Stimulated activated CD4-positive, alpha-beta T cell treated with anti-CD3 and anti-CD28 coated beads, Interleukin-12 subunit alpha, Interleukin-12 subunit beta, amount 100 ng/mL, for 4 hours (primary cell): ENCODE data around the gene AXIN2.
A peak's percentile ranks its signal among the peaks of the same experiment; 100 is the strongest.

Source experiments
- DNase-seq: peaks from one replicate; pipeline ENCODE4 v3.0.0-alpha.2; 2020

Gene AXIN2

GRCh38 chr17:65553646-65554552 lies 7.5 kb downstream of the AXIN2 start:
- no peak for DNase-seq

GRCh38 chr17:65553009-65553645 lies 8.3 kb downstream of the AXIN2 start:
- no peak for DNase-seq

- no peak for DNase-seq
Observed at GRCh38 chr17:65552214-65552613, 9.2 kb downstream of the AXIN2 start.

GRCh38 chr17:65551267-65552040 lies 10.0 kb downstream of the AXIN2 start:
- DNase-seq = no peak

GRCh38 chr17:65550758-65551157 lies 10.7 kb downstream of the AXIN2 start:
- DNase-seq = no peak

GRCh38 chr17:65550075-65550662 lies 11.3 kb downstream of the AXIN2 start:
- no peak for DNase-seq

DNA sequence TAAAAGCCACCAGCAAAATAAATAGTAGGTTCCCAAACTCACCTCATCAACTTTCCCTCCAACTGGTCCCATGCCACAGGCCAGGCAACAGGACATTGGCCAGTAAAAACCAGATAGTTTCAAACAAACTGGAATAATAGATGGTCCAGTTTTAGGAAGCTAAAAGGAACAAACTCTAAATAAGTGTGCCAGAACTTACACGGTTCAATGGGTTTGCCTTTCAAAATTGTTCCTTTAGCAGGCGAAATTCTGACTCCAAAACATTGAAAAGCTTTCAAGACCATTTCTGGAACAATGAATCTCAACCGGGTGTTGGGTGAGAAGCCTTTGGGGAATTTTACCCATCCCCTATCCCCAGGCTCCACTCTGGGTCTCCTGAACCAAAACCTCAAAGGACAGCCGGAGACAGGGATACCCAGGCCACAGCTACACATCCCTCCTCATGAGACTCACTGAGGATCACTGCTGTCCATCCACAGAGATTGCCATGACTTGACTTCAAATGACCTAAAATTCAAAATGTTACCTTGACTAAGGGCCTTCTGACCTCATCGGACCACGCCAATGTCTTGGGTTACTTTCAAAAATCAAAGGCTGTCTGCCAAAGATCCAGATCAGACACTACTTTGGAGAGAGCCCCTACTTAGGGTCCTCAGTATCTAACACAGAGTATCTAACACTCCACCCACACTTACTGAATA lies 13.0 kb downstream of the AXIN2 start:
- no peak for DNase-seq

GRCh38 chr17:65547253-65547670 lies 14.2 kb downstream of the AXIN2 start:
- no peak for DNase-seq

DNA sequence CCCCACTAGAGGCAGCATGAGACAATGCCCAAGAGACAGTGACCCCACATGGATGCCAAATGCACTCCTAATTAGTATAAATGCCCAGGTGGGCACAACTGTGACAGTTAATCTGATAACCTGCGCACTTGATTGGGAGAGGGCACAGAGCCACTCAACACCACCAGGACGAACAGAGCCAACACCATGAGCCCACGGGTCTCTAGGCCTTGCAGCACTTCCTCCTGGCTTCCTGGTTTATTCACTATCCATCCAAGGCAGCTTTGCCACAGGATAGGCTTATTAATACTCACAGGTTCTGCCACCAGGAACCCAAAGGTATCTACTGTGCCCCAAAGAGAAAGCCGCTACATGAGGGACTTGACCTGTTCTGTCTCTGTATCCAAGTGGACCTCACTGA lies 14.9 kb downstream of the AXIN2 start:
- DNase-seq = no peak

GRCh38 chr17:65545705-65546523 lies 15.5 kb downstream of the AXIN2 start:
- no peak for DNase-seq

DNA sequence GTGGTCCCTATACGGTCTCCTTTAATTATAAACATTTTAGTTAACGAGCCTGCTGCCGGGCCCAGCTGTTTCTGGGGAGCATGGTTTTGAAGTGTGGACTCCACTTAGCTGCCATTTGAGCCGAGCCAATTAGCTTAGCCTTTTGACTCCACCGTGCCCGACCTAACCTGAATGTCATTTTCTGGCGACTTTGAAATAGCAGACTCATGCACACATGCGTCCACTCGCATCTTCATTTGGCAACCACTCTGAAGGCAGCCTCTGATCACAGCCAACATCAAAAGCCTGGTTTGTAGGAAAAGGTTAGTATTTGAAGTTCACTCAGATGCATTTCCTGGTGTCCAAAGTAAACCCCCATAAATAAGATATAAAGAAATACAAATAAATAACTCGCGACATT lies 16.8 kb downstream of the AXIN2 start:
- DNase-seq = no peak

DNA sequence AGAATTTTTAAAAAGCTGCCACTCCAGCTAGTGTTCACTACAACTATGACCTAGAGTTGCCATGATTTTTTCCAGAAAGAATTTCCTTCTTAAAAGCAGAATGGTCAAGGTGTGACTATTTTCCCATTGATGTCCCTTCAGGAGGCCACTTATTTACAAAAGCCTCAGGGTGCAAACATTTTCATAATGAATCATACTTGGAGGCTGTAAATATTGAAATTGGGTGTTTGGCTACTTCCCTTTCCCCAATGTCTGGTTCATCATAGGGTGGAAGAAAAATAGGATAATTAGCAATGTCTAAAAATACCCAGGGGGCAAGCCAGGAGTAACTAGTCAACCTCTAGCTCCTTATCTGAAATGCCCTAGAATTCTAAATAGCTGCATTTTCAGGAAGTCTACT lies 18.8 kb downstream of the AXIN2 start:
- DNase-seq = no peak

DNA sequence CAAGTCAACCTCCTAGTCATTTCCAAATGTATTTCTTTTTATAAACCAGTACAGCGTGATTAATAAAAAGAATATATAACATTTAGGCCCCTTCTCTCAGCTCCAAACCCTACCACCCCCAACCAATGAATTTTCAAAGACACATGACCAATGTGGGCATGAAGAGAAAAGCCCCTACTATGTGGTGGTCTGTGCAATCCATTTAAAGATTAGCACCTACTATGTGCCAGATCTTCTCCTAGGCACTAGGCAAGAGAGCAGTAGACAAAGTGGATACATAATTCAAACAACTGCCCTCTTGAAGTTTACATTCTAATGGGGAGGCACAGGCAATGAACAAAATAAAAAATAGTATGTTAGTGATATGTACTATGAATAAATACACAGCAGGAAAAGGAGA lies 19.4 kb downstream of the AXIN2 start:
- DNase-seq = no peak

GRCh38 chr17:65541453-65541852 lies 20.0 kb downstream of the AXIN2 start:
- DNase-seq = no peak

GRCh38 chr17:65539630-65540266 lies 21.7 kb downstream of the AXIN2 start:
- DNase-seq = no peak

GRCh38 chr17:65538675-65539529 lies 22.5 kb downstream of the AXIN2 start:
- DNase-seq = no peak

DNA sequence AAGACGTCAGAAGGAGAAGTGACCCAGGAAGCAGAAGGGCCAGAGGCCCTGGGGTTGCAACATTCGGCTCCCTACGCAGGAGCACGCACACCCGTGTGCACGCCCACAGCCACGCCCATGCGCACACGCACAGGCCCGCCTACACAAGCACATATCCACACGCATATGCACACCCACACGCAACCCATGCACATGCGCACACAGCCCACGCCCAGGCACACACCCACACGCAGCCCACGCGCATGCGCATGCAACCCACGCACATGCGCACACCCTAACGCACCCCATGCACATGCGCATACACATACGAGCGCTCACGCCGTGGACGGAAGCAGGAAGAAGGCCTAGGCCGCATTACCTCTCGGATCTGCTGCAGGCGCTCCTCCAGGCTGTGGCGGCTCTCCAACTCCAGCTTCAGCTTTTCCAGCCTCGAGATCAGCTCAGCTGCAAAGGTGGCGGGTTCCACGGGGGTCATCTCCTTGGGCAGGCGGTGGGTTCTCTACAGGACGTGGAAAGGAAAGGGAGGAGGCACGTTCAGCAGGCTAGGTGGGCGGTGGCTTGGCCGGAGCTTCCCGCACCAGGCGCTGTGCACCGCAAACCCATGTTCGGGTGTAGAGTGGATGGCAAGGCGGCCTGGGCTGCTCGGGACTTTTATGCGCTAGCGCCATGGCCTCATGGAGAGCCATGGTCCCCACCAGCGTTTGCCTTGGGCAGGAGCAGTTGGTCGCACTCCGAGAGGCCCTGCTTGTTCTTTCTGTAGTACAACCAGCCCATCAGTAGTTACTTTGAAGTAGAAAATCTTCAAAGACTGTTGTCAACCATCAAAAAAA lies 23.4 kb downstream of the AXIN2 start:
- DNase-seq = peak; percentile 50

GRCh38 chr17:65537343-65537844 lies 24.1 kb downstream of the AXIN2 start:
- no peak for DNase-seq
